ACHN (cell line): ENCODE measurements around the gene SECISBP2.
"Not testable (repeated sequence)": the region's sequence is repeated elsewhere in the genome, so short reads cannot be mapped to it uniquely, and the experiment has no call there.

Experiments
- DNase-seq: peaks from one replicate; pipeline ENCODE4 v3.0.0-alpha.2; 2015
- in situ Hi-C: cut with HindIII; loops from 2 replicates; pipeline ENCODE4 v1.10.0; 2017; ENCODE audit warnings: low sequenced_read_pairs, low pct_ligation_motif_present, low pct_unique_long_range_greater_than_20kb

Gene SECISBP2

GRCh38 chr9:89340332-89340731 lies 22.0 kb downstream of the SECISBP2 start:
- DNase-seq: no peak
- in situ Hi-C loops: no loop called here

- in situ Hi-C loops: no loop called here
- DNase-seq: no peak
Observed at GRCh38 chr9:89342213-89342612, 23.9 kb downstream of the SECISBP2 start.

GRCh38 chr9:89342948-89343347 lies 24.6 kb downstream of the SECISBP2 start:
- no peak for DNase-seq
- in situ Hi-C loops: no loop called here

- in situ Hi-C loops, DNase-seq: not testable (repeated sequence)
Observed at GRCh38 chr9:89343812-89344211, 25.5 kb downstream of the SECISBP2 start.

- DNase-seq: no peak
- in situ Hi-C loops: no loop called here
Observed at GRCh38 chr9:89345476-89345875, 27.2 kb downstream of the SECISBP2 start.

- in situ Hi-C loops: no loop called here
- DNase-seq: no peak
Observed at GRCh38 chr9:89346696-89347095, 28.4 kb downstream of the SECISBP2 start.

- in situ Hi-C loops: no loop called here
- no peak for DNase-seq
Observed at GRCh38 chr9:89347651-89348050, 29.4 kb downstream of the SECISBP2 start.

- no peak for DNase-seq
- in situ Hi-C loops: no loop called here
Observed at GRCh38 chr9:89349607-89350006, 31.3 kb downstream of the SECISBP2 start.

GRCh38 chr9:89350988-89351557 lies 32.8 kb downstream of the SECISBP2 start:
- in situ Hi-C loops: no loop called here
- DNase-seq: no peak

- in situ Hi-C loops: no loop called here
Observed at GRCh38 chr9:89351584-89352300, 33.4 kb downstream of the SECISBP2 start.

GRCh38 chr9:89352451-89352850 lies 34.2 kb downstream of the SECISBP2 start:
- no peak for DNase-seq
- in situ Hi-C loops: no loop called here

More at GRCh38 chr9:89351584-89352300, 33.4 kb downstream of the SECISBP2 start:
- no peak for DNase-seq

- no peak for DNase-seq
- in situ Hi-C loops: no loop called here
Observed at GRCh38 chr9:89352874-89353649, 34.8 kb downstream of the SECISBP2 start.

- in situ Hi-C loops: no loop called here
- DNase-seq: no peak
Observed at GRCh38 chr9:89353989-89354388, 35.7 kb downstream of the SECISBP2 start.

- no peak for DNase-seq
- in situ Hi-C loops: no loop called here
Observed at GRCh38 chr9:89354471-89354870, 36.2 kb downstream of the SECISBP2 start.

- in situ Hi-C loops: no loop called here
- no peak for DNase-seq
Observed at GRCh38 chr9:89356782-89357181, 38.5 kb downstream of the SECISBP2 start.

- DNase-seq: no peak
- in situ Hi-C loops: no loop called here
Observed at GRCh38 chr9:89357331-89358197, 39.3 kb downstream of the SECISBP2 start.

GRCh38 chr9:89358376-89358916 lies 40.1 kb downstream of the SECISBP2 start:
- no peak for DNase-seq
- in situ Hi-C loops: no loop called here

- no peak for DNase-seq
- in situ Hi-C loops: no loop called here
Observed at GRCh38 chr9:89358985-89359384, 40.7 kb downstream of the SECISBP2 start.
